ENCODE data around the gene UHMK1.
"Not testable (repeated sequence)": the region's sequence is repeated elsewhere in the genome, so short reads cannot be mapped to it uniquely, and the experiment has no call there.

The UHMK1 gene

DNA sequence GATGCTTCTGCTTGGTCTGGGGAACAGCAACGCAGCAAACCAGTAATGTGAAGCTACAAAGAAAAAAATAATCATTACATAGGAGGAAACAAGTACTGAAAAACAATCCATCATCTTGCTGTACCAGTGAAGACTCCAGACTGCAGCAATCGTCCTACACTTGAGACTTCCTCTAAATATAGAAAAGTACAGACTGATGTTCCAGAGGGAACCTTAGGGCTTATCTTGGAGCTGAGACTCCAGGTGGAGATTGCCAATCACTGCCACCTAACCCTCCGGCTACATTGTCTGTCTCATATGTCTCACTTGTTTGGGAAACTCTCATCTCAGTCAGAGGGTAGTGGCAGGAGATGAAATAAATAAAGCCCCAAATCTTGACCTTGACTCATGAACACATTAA lies 9.4 kb upstream of the UHMK1 start:
- H3K36me3 Mint-ChIP-seq (ENCODE audit: insufficient read depth), result peaks cover 2% of the 10 kb centered on the region
- no peaks in the 10 kb centered on the region for H3K4me1 Mint-ChIP-seq (ENCODE audit: low read depth in 2 of 2)
- H3K27me3 Mint-ChIP-seq, result peaks cover 42 to 49% of the 10 kb centered on the region in 2 donors
- no peak overlapping the region for H3K27ac Mint-ChIP-seq
- no peak for ATAC-seq (replicated peaks)
- H3K9me3 Mint-ChIP-seq, result no peaks in the 10 kb centered on the region
- no peak overlapping the region for H3K4me3 Mint-ChIP-seq
- no peak for DNase-seq

DNA sequence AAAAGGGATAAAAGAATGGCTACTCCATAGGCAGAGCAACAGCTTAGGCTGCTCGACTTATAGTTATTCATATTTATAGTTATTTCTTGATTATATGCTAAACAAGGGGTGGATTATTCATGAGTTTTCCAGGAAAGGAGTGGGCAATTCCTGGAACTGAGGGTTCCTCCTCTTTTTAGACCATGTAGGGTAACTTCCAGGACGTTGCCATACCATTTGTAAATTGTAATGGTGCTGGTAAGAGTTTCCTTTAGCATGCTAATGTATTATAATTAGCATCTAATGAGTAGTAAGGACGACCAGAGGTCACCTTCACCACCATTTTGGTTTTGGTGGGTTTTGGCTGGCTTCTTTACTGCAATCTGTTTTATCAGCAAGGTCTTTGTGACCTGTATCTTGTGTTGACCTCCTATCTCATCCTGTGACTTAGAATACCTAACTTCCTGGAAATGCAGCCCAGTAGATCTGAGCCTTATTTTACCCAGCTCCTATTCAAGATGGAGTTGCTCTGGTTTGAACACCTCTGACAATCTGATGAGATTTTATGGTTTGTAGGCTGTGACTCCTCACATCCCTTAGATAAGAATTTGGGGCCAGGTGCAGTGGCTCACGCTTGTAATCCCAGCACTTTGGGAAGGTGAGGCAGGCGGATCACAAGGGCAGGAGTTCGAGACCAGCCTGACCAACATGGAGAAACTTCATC lies 1.9 kb upstream of the UHMK1 start:
- ATAC-seq (replicated peaks); H3K9me3 Mint-ChIP-seq; H3K27ac Mint-ChIP-seq; H3K27me3 Mint-ChIP-seq; DNase-seq: not testable (repeated sequence)
- peaks cover 12 to 25% of the 10 kb centered on the region in 2 donors for H3K4me1 Mint-ChIP-seq (ENCODE audit: low read depth in 2 of 2)
- H3K36me3 Mint-ChIP-seq (ENCODE audit: insufficient read depth), result peaks cover 18% of the 10 kb centered on the region
- H3K4me3 Mint-ChIP-seq, result peak overlapping the region; percentile 44 to 54

DNA sequence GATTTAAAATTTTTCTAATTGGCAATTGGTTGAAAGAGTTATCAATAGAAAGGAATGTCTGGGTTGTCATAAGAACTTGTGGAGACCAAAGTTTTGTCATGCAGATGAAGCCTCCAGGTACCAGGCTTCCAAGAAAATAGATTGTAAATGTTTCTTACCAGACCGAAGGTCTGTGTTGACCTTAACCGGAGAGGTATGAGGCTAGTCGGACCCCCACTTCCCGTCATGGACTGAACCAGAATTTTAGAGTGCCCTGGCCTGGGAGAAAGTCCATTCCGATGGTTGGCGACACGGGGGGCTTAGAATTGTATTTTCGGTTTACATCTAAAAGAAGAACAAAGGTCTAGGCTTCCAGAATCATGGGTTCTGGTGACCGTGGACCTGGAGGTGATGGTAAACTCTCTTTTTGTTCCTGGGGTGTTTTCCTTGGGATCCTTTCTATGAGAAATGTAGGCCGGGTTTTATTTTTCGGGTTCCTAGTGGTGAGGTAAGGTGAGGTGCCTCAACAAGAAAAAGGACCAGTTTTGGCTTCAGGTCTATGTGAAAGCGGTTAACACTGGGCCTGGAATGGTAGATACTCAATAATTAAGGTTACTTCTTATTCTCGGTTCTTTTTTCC lies 405 bp upstream of the UHMK1 start:
- Mint-ChIP-seq H3K27me3 (no peaks in the 10 kb centered on the region), H3K36me3 (ENCODE audit: insufficient read depth) (peaks cover 23% of the 10 kb centered on the region), H3K4me1 (ENCODE audit: low read depth in 2 of 2) (peaks cover 13 to 26% of the 10 kb centered on the region in 2 donors), H3K9me3 (no peaks in the 10 kb centered on the region), H3K4me3 (peak overlapping the region; percentile 88 to 90), H3K27ac (peak overlapping the region; percentile 92)
- ATAC-seq (replicated peaks) (no peak), DNase-seq (no peak)

DNA sequence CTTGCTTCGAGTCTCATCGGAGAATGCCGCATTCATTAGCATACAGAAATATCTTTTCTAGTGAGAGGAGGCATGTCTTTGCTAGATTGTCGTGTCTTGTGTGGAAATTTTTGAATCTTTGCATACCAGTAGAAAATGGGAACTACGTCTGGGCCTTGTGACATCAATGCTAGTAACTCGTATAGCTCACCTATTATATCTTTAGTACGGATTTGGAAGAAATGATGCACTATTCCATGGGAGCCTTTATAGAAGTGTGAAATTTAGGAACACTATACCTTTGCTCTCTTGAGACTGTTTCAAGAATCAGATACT lies 835 bp downstream of the UHMK1 start:
- H3K4me1 Mint-ChIP-seq (ENCODE audit: low read depth in 2 of 2), result peaks cover 13 to 30% of the 10 kb centered on the region in 2 donors
- no peaks in the 10 kb centered on the region for H3K9me3 Mint-ChIP-seq
- peaks cover 29% of the 10 kb centered on the region for H3K36me3 Mint-ChIP-seq (ENCODE audit: insufficient read depth)
- H3K27ac Mint-ChIP-seq, result peak overlapping the region; percentile 92
- DNase-seq (no peak), ATAC-seq (replicated peaks) (no peak)
- H3K27me3 Mint-ChIP-seq, result no peaks in the 10 kb centered on the region
- H3K4me3 Mint-ChIP-seq, result peak overlapping the region; percentile 88 to 90

DNA sequence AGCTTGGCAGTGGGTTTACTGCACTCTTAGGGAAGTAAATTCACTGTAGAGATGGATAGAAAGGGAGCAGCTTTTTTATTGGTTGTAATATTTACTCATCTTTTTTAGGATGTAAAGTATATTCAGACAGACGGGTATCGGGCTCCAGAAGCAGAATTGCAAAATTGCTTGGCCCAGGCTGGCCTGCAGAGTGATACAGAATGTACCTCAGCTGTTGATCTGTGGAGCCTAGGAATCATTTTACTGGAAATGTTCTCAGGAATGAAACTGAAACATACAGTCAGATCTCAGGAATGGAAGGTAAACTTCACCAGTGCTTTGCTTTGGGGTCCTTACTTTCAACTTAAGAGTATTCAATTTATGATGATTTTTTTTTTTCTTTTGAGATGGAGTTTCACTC lies 3.2 kb downstream of the UHMK1 start:
- Mint-ChIP-seq H3K27ac (peak overlapping the region in 1 of 2 donors; percentile 13), H3K27me3 (no peaks in the 10 kb centered on the region), H3K36me3 (ENCODE audit: insufficient read depth) (peaks cover 51% of the 10 kb centered on the region), H3K4me3 (no peak overlapping the region), H3K9me3 (no peaks in the 10 kb centered on the region), H3K4me1 (ENCODE audit: low read depth in 2 of 2) (peaks cover 13 to 30% of the 10 kb centered on the region in 2 donors)
- DNase-seq (no peak), ATAC-seq (replicated peaks) (no peak)

DNA sequence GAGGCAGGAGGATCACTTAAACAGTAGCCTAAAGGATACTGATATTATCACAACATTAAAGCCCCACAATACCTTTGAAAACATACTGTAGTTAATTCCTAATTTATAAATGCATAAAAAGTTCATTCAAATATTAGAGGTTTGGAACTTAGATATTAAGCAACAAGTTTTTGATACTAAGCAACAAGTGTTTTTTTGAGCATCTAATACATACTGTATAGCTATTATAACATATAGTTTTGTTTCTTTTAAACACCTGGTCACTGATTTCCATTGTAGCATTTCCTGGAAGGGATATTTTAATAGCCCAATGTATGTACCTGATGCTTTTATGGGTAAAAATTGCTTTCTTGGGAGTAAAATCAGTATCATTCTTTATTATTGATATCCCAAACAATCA lies 4.5 kb downstream of the UHMK1 start:
- DNase-seq (no peak), ATAC-seq (replicated peaks) (no peak)
- H3K4me1 Mint-ChIP-seq (ENCODE audit: low read depth in 2 of 2), result peaks cover 13 to 27% of the 10 kb centered on the region in 2 donors
- H3K27me3 Mint-ChIP-seq, result no peaks in the 10 kb centered on the region
- H3K4me3 Mint-ChIP-seq, result no peak overlapping the region
- no peak overlapping the region for H3K27ac Mint-ChIP-seq
- peaks cover 63% of the 10 kb centered on the region for H3K36me3 Mint-ChIP-seq (ENCODE audit: insufficient read depth)
- no peaks in the 10 kb centered on the region for H3K9me3 Mint-ChIP-seq

DNA sequence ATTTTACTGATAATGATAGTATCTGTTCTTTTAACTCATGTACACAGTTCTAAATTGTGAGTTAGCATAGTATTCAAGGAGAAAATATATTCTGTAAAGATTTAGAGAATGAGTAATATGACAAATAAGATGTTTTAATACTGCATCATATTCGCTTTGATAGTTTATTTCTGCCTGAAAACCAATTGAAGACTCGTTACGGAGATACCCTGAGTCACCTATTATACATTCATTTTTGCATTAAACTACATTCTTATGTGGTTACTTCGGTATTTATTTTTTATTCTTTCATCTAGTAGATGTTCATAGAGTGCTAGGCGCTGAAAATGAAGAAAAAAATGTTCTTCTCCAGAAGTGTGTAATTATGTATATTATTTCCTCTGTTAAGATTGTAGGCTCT lies 5.3 kb downstream of the UHMK1 start:
- peak overlapping the region in 1 of 2 donors; percentile 28 for H3K27ac Mint-ChIP-seq
- H3K36me3 Mint-ChIP-seq (ENCODE audit: insufficient read depth), result peaks cover 67% of the 10 kb centered on the region
- DNase-seq, result no peak
- ATAC-seq (replicated peaks), result no peak
- H3K4me1 Mint-ChIP-seq (ENCODE audit: low read depth in 2 of 2), result peaks cover 14 to 27% of the 10 kb centered on the region in 2 donors
- H3K9me3 Mint-ChIP-seq, result no peaks in the 10 kb centered on the region
- no peak overlapping the region for H3K4me3 Mint-ChIP-seq
- H3K27me3 Mint-ChIP-seq, result no peaks in the 10 kb centered on the region

DNA sequence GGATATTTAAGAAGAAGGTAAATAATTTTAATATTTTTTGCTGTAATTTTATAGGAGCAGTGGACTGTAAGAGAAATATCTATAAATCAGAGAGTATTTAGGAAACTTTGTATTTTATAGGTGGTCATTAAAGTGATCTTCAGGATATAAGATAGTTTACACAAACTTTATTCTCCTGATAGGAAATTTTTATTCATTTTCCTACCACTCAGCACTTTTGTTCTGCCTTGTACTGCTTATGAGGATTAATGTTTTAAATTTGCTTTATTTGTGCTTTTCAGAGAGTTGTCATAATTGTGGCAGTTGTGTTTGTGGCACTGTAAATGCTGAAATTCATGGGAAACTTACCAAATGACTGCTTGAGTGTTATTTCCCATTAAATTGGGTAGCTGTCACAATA lies 29.7 kb downstream of the UHMK1 start:
- no peaks in the 10 kb centered on the region for H3K9me3 Mint-ChIP-seq
- H3K27me3 Mint-ChIP-seq, result no peaks in the 10 kb centered on the region
- H3K36me3 Mint-ChIP-seq (ENCODE audit: insufficient read depth), result peaks cover 42% of the 10 kb centered on the region
- no peak for ATAC-seq (replicated peaks)
- no peak overlapping the region for H3K4me3 Mint-ChIP-seq
- DNase-seq, result no peak
- peak overlapping the region; percentile 62 to 66 for H3K27ac Mint-ChIP-seq
- peaks cover 0 to 4% of the 10 kb centered on the region in 2 donors for H3K4me1 Mint-ChIP-seq (ENCODE audit: low read depth in 2 of 2)

DNA sequence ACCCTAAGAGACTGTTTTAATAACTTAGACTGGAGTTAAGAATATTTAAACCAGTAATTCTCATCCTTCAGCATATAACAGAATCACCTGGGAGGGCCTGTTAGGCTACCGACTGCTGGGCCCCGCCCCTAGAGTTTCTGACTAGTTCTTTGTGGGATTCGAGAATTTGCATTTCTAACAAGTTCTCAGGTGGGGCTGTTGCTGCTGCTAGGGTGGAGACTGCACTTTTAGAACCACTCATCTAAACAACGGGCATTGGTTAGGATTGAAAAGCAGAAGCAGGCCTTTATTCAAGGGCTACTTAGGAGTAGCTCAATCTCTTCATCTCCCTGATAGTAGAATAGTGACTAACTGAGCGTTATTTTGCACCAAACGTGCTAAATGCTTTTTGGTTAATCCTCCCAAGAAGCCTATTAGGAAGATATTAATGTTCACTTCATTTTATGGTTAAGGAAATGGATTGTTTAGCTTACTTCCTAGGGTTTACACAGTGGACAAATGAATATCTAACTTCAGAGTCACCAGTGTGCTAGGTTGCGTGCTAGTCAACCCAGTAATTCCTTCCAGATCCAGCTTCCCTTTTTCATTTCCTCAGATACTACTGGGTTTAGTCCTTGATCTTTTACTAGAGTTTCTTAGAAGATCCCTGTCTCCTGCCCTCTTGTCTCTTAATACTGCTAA lies 32.8 kb downstream of the UHMK1 start:
- peaks cover 13% of the 10 kb centered on the region for H3K36me3 Mint-ChIP-seq (ENCODE audit: insufficient read depth)
- ATAC-seq (replicated peaks), result peak; percentile 27
- no peak for DNase-seq
- no peak overlapping the region for H3K4me3 Mint-ChIP-seq
- H3K27ac Mint-ChIP-seq, result peak overlapping the region in 1 of 2 donors; percentile 13
- H3K4me1 Mint-ChIP-seq (ENCODE audit: low read depth in 2 of 2), result peaks cover 0 to 4% of the 10 kb centered on the region in 2 donors
- H3K9me3 Mint-ChIP-seq, result no peaks in the 10 kb centered on the region
- no peaks in the 10 kb centered on the region for H3K27me3 Mint-ChIP-seq

DNA sequence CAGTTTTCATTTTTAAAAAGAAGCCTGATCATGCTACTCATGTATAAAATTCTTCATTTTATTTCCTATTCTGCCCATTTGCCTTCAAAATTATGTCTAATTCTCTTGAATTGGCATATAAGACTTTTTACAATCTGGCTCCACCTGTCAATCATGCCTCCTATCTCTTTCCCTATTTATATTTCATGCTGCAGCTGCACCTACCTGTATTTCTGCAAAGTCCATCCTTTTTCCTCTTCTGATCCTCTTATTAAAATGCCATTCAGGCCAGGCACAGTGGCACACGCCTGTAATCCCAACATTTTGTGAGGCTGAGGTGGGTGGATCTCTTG lies 33.3 kb downstream of the UHMK1 start:
- H3K27ac Mint-ChIP-seq, result peak overlapping the region in 1 of 2 donors; percentile 13
- H3K9me3 Mint-ChIP-seq, result no peaks in the 10 kb centered on the region
- no peak for ATAC-seq (replicated peaks)
- H3K4me3 Mint-ChIP-seq, result no peak overlapping the region
- no peak for DNase-seq
- peaks cover 0 to 4% of the 10 kb centered on the region in 2 donors for H3K4me1 Mint-ChIP-seq (ENCODE audit: low read depth in 2 of 2)
- peaks cover 11% of the 10 kb centered on the region for H3K36me3 Mint-ChIP-seq (ENCODE audit: insufficient read depth)
- H3K27me3 Mint-ChIP-seq, result no peaks in the 10 kb centered on the region

DNA sequence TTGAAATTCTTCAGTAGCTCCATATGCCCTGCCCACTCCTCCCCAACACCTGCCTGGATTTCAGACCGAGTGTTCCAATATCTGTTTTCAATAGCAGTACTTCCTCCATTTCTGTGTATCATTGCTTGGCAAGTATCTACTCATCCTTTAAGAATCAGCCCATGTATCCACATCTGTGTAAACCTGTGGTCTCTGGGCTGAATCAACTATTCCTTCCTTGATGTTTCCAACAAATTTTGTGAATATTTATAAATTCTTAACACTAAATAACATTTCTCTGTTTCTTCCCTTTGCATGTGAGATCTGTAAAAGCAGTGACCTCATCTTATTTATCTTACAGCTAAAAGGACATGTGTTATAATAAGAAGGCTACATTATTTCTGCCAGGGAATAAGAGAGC lies 37.9 kb downstream of the UHMK1 start:
- H3K9me3 Mint-ChIP-seq, result no peaks in the 10 kb centered on the region
- H3K36me3 Mint-ChIP-seq (ENCODE audit: insufficient read depth), result no peaks in the 10 kb centered on the region
- H3K27me3 Mint-ChIP-seq, result no peaks in the 10 kb centered on the region
- H3K4me3 Mint-ChIP-seq, result no peak overlapping the region
- H3K27ac Mint-ChIP-seq, result no peak overlapping the region
- DNase-seq (no peak), ATAC-seq (replicated peaks) (no peak)
- no peaks in the 10 kb centered on the region for H3K4me1 Mint-ChIP-seq (ENCODE audit: low read depth in 2 of 2)

DNA sequence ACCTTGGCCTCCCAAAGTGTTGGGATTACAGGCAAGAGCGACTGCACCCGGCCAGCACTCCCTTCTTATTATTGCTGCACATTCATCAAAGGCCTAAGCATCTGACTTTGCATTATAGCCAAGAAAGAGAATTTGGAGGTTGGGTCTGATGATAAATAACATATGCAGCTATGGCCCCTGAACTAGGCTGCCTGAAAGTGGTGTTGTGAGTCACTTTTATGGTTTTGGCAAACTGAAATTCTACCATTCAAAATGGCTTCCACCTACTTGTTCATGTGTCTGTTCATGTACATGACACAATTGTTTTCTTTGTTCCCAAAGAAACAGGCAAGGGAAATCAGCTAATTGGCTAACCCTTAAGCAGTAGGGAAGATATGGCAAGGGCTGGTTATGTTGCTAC lies 38.9 kb downstream of the UHMK1 start:
- ATAC-seq (replicated peaks) (no peak), DNase-seq (no peak)
- Mint-ChIP-seq H3K9me3 (no peaks in the 10 kb centered on the region), H3K36me3 (ENCODE audit: insufficient read depth) (no peaks in the 10 kb centered on the region), H3K27me3 (no peaks in the 10 kb centered on the region), H3K4me3 (no peak overlapping the region), H3K4me1 (ENCODE audit: low read depth in 2 of 2) (no peaks in the 10 kb centered on the region), H3K27ac (no peak overlapping the region)

DNA sequence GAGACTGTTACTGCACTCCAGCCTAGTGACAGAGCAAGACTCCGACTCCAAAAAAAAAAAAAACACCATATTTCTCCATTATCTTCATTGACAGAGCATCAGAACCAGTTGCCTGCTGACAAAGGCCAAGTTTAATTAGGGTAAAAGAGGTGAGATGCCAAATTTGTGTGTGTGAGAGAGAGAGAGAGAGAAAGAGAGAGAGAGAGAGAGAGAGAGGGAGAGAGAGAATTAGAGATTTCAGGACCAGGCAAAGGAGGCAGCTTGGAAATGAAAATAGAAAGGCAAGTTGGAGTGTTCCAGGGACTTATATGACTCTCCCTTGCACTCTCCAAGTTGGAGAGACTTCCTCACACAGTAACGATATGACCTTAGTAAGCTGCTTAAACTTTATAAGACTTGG lies 39.6 kb downstream of the UHMK1 start:
- Mint-ChIP-seq H3K9me3 (no peaks in the 10 kb centered on the region), H3K4me1 (ENCODE audit: low read depth in 2 of 2) (no peaks in the 10 kb centered on the region), H3K27ac (no peak overlapping the region)

DNA sequence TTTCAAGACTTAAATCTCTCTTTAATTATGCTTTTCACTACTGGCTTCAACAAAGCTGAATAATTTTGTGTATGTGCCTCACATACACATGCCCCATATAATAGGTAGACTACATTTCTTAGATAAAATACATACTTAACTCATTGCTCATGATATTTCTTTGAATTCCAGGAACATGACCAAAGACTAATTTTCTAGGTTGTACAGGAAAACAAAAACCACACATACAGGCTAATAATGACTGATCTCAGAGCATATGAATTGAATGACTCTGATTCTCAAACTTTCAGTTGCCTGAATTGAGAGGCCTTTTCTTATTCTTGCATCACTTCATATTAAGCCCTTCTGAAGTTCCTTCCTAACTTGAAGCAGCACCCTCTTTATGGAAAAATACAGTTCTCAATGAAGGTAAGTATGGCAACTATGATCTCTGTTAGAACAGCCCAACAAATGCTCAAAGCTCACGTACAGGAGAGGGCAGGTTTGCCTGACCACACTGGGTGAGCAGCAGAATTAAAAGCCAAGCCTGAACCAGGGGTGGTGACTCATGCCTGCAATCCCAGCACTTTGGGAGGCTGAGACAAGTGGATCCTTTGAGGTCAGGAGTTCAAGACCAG lies 41.3 kb downstream of the UHMK1 start:
- H3K4me1 Mint-ChIP-seq (ENCODE audit: low read depth in 2 of 2), result no peaks in the 10 kb centered on the region
- H3K27ac Mint-ChIP-seq, result no peak overlapping the region
- DNase-seq (no peak), ATAC-seq (replicated peaks) (no peak)
- no peaks in the 10 kb centered on the region for H3K27me3 Mint-ChIP-seq
- H3K4me3 Mint-ChIP-seq, result no peak overlapping the region
- no peaks in the 10 kb centered on the region for H3K9me3 Mint-ChIP-seq
- no peaks in the 10 kb centered on the region for H3K36me3 Mint-ChIP-seq (ENCODE audit: insufficient read depth)

More for the DNA sequence above, 39.6 kb downstream of the UHMK1 start:
- DNase-seq (no peak), ATAC-seq (replicated peaks) (no peak)
- Mint-ChIP-seq H3K27me3 (no peaks in the 10 kb centered on the region), H3K4me3 (no peak overlapping the region), H3K36me3 (ENCODE audit: insufficient read depth) (no peaks in the 10 kb centered on the region)

Data from effector memory CD8-positive, alpha-beta T cell (primary cell).